ENCODE measurements around the gene ZNF529. TPM values are rescaled to one million over a fixed set of nuclear protein-coding genes. Genes with fewer than 3 reads are reported as not detected.
A peak's percentile ranks its signal among the peaks of the same experiment; 100 is the strongest.

The ZNF529 gene
- total and polyA plus RNA-seq, 11 donors = 7.2 to 17.8 (median 12.1) TPM

- DNase-seq = no peak
- intact Hi-C loops (cut with DNase I) = loop anchor here in 3 of 10 donors (5.0 to 10.0 kb wide), 4 partner anchors 44 to 324 kb away; partner anchors contain the start of genes ZNF529 (in 2 of the 3), ZNF567 (in 2 of the 3), ZNF345 (in 1 of the 3) and ZNF461 (in 1 of the 3)
- Histone ChIP-seq H3K4me3 (peak overlapping the region; percentile 40 to 89 (median 74)), H3K9me3 (peaks cover 0 to 60% (median 20%) of the 10 kb centered on the region in 12 donors), H3K36me3 (peaks cover 0 to 47% (median 18%) of the 10 kb centered on the region in 9 donors), H3K4me1 (peaks cover 0 to 26% (median 15%) of the 10 kb centered on the region in 12 donors), H3K27me3 (no peaks in the 10 kb centered on the region), H3K27ac (peak overlapping the region; percentile 73 to 99 (median 94))
- 0 to 3% (median 1%) methylated on average over 13 of the region's 13 CpGs for WGBS, 4 donors
- TF ChIP-seq, protein P1, sequence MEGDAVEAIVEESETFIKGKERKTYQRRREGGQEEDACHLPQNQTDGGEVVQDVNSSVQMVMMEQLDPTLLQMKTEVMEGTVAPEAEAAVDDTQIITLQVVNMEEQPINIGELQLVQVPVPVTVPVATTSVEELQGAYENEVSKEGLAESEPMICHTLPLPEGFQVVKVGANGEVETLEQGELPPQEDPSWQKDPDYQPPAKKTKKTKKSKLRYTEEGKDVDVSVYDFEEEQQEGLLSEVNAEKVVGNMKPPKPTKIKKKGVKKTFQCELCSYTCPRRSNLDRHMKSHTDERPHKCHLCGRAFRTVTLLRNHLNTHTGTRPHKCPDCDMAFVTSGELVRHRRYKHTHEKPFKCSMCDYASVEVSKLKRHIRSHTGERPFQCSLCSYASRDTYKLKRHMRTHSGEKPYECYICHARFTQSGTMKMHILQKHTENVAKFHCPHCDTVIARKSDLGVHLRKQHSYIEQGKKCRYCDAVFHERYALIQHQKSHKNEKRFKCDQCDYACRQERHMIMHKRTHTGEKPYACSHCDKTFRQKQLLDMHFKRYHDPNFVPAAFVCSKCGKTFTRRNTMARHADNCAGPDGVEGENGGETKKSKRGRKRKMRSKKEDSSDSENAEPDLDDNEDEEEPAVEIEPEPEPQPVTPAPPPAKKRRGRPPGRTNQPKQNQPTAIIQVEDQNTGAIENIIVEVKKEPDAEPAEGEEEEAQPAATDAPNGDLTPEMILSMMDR (IDR thresholded peaks at IDR 0.05) = no peak
- TF ChIP-seq POLR2A (IDR thresholded peaks at IDR 0.05) = no peak
- peak in 1 of 4 donors; percentile 7 for ATAC-seq
Observed at GRCh38 chr19:36527873-36528193, 45.3 kb downstream of the ZNF529 start.

DNA sequence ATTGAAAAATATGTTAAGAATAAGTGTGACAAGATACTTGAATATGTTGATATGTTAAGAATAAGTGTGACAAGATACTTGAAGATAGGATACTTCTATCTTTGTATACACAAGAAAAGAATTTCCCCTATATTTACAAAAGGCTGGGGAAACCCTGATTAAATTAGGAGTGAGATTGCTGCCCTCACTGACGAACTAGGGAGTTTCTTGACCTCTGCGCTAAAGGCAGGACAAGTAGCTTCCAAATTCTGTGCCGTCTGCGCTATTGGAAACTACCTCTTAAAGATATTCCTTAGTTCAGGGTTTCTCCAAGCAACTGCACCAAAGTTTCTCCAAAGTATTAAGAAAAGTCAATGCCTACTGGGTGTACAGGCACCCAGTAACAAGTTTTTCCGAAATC lies 45.8 kb downstream of the ZNF529 start:
- Histone ChIP-seq H3K9me3 (peaks cover 0 to 62% (median 21%) of the 10 kb centered on the region in 12 donors), H3K27me3 (no peaks in the 10 kb centered on the region), H3K4me3 (peak overlapping the region; percentile 40 to 89 (median 74)), H3K36me3 (peaks cover 0 to 47% (median 21%) of the 10 kb centered on the region in 9 donors), H3K4me1 (peaks cover 0 to 26% (median 15%) of the 10 kb centered on the region in 12 donors), H3K27ac (peak overlapping the region in 11 of 12 donors; percentile 88 to 99 (median 94))
- intact Hi-C loops (cut with DNase I) = loop anchor here in 3 of 10 donors (5.0 to 10.0 kb wide), 4 partner anchors 45 to 325 kb away; partner anchors contain the start of genes ZNF529 (in 2 of the 3), ZNF567 (in 2 of the 3), ZNF345 (in 1 of the 3) and ZNF461 (in 1 of the 3)
- TF ChIP-seq, protein P1 (IDR thresholded peaks at IDR 0.05) = no peak
- no peak for TF ChIP-seq POLR2A (IDR thresholded peaks at IDR 0.05)
- DNase-seq (no peak), ATAC-seq (no peak)
- WGBS, 4 donors = 3 to 8% (median 7%) methylated on average over 5 of the region's 5 CpGs

DNA sequence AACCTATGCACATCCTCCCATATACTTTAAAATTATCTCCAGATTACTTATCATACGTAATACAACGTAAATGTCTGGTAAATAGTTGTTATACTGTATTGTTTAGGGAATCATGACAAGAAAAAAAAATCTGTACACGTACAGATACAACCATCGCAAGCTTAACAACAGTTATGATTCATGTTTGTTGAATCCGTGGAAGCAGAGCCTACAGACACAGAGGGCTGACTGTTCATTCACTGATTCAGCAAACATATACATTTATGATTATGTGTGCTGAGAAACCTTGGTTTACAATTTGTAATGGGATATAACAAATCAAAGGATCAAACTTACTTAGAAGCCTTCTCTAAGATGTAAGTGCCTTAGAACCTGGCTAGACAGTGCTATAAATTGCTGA lies 46.5 kb downstream of the ZNF529 start:
- Histone ChIP-seq H3K27me3 (no peaks in the 10 kb centered on the region), H3K9me3 (peaks cover 0 to 62% (median 22%) of the 10 kb centered on the region in 12 donors), H3K4me1 (peaks cover 0 to 26% (median 15%) of the 10 kb centered on the region in 12 donors), H3K4me3 (peak overlapping the region in 4 of 12 donors; percentile 72 to 81 (median 78)), H3K36me3 (peaks cover 0 to 48% (median 26%) of the 10 kb centered on the region in 9 donors), H3K27ac (no peak overlapping the region)
- TF ChIP-seq, protein P1 (IDR thresholded peaks at IDR 0.05) = no peak
- TF ChIP-seq POLR2A (IDR thresholded peaks at IDR 0.05) = no peak
- intact Hi-C loops (cut with DNase I) = loop anchor here in 3 of 10 donors (5.0 to 10.0 kb wide), 4 partner anchors 46 to 326 kb away; partner anchors contain the start of genes ZNF529 (in 2 of the 3), ZNF567 (in 2 of the 3), ZNF345 (in 1 of the 3) and ZNF461 (in 1 of the 3)
- ATAC-seq (no peak), DNase-seq (no peak)
- 74 to 88% (median 81%) methylated on average over 5 of the region's 5 CpGs for WGBS, 4 donors

- TF ChIP-seq, protein P1 (IDR thresholded peaks at IDR 0.05) = no peak
- TF ChIP-seq POLR2A (IDR thresholded peaks at IDR 0.05) = no peak
- Histone ChIP-seq H3K4me3 (no peak overlapping the region), H3K9me3 (peaks cover 0 to 66% (median 38%) of the 10 kb centered on the region in 12 donors), H3K4me1 (peaks cover 0 to 25% (median 15%) of the 10 kb centered on the region in 12 donors), H3K36me3 (peaks cover 0 to 67% (median 34%) of the 10 kb centered on the region in 9 donors), H3K27ac (no peak overlapping the region), H3K27me3 (no peaks in the 10 kb centered on the region)
- ATAC-seq = no peak
- intact Hi-C loops (cut with DNase I) = loop anchor here in 3 of 10 donors (5.0 to 10.0 kb wide), 4 partner anchors 48 to 328 kb away; partner anchors contain the start of genes ZNF529 (in 2 of the 3), ZNF567 (in 2 of the 3), ZNF345 (in 1 of the 3) and ZNF461 (in 1 of the 3)
- WGBS, 4 donors = 88 to 94% (median 90%) methylated on average over 4 of the region's 4 CpGs
- DNase-seq = no peak
Observed at GRCh38 chr19:36524617-36525016, 48.5 kb downstream of the ZNF529 start.
